Spleen (tissue), 7 donors: ENCODE results near the gene BCOR.

Experiments
- POLR2A ChIP-seq, 3 donors: fragments of 450-650 bp; IDR thresholded peaks; one replicate each; pipeline ENCODE4 v1.5.1; 2017; ENCODE audit warnings: antibody characterized with exemption in 3 of 3, mild to moderate bottlenecking in 1 of 3
- POLR2AphosphoS5 ChIP-seq, 3 donors: sonication (generic); formaldehyde crosslinking; IDR thresholded peaks; one replicate each; pipeline ENCODE4 v1.5.1; 2017; ENCODE audit warnings: antibody characterized with exemption in 3 of 3
- TF ChIP-seq, protein P1 (sequence below), 11 experiments: fragments of 200-600 bp in 7 of 11; fragments of 450-650 bp in 4 of 11; sonication (generic) in 4 of 11; IDR thresholded peaks in 8 of 11; conservative IDR thresholded peaks in 3 of 11; 1 replicate in 7 of 11; 2 replicates in 4 of 11; pipeline versions ENCODE4 v1.4.0 to v1.8.0; 2016 to 2021; ENCODE audit warnings: antibody characterized with exemption in 11 of 11, inconsistent platforms in 4 of 11, mild to moderate bottlenecking in 1 of 11
- donor health status: DM: no; HTN: no; CAD: no; lungs with moderate emphysema.
- donor health status: DM: no; HTN: no; CAD: no.
- donor health status: DM: no; HTN: no; CAD: no.

DNA sequence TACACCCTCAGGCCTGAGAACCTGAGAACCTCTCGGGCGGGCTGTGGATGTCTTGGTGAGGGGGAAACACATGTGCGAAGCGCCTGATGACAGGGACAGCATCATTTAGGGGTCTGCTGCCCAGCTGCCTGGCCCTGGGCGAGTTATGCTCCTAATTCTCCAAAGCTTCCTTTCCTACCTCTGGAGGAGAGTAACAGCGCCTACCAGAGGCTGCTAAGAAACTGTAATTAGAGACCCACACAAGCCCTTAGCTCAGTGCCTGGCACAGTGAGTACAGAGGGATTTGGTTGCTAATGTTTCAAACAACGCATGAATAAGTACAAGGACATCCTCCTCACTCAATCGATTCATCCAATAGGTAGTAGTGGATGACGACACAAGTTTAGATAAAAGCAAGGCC is 40.4 kb downstream of the BCOR start:
- TF ChIP-seq, protein P1, sequence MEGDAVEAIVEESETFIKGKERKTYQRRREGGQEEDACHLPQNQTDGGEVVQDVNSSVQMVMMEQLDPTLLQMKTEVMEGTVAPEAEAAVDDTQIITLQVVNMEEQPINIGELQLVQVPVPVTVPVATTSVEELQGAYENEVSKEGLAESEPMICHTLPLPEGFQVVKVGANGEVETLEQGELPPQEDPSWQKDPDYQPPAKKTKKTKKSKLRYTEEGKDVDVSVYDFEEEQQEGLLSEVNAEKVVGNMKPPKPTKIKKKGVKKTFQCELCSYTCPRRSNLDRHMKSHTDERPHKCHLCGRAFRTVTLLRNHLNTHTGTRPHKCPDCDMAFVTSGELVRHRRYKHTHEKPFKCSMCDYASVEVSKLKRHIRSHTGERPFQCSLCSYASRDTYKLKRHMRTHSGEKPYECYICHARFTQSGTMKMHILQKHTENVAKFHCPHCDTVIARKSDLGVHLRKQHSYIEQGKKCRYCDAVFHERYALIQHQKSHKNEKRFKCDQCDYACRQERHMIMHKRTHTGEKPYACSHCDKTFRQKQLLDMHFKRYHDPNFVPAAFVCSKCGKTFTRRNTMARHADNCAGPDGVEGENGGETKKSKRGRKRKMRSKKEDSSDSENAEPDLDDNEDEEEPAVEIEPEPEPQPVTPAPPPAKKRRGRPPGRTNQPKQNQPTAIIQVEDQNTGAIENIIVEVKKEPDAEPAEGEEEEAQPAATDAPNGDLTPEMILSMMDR (IDR thresholded peaks at IDR 0.05 in 8 of 11, conservative IDR thresholded peaks at IDR 0.05 in 3 of 11), result no peak
- TF ChIP-seq POLR2A (IDR thresholded peaks at IDR 0.05), result no peak
- no peak for TF ChIP-seq POLR2AphosphoS5 (IDR thresholded peaks at IDR 0.05)
